K562 (cell line): ENCODE measurements around the gene TXNDC9. TPM values are rescaled to one million over a fixed set of nuclear protein-coding genes. Genes with fewer than 3 reads are reported as not detected.
"Not testable (repeated sequence)": the region's sequence is repeated elsewhere in the genome, so short reads cannot be mapped to it uniquely, and the experiment has no call there.

Experiments used
- ATAC-seq: fragments of 200-7000 bp; cut with Tn5 transposase; 3 replicates; pipeline ENCODE4 v1.9.1; 2020; ENCODE audit warnings: moderate library complexity
- BruUV-seq: library from RNA; stranded (reverse); fragments of 400-500 nt; replicated peaks from 2 replicates; lab custom pipeline; 2021; lab: Mats Ljungman, UMichigan
- CTCF ChIA-PET: fragments of 300-600 bp; formaldehyde crosslinking; extraction: SDS; loops from one replicate; lab custom pipeline; 2021; ENCODE audit warnings: low intra/inter-chr PET ratio; lab: Yijun Ruan, JAX
- POLR2A ChIA-PET: fragments of 300-600, 350-650 bp; sonication (Branson Sonifier 250); formaldehyde crosslinking; extraction: SDS; loops from one replicate; lab custom pipeline; 2021; ENCODE audit warnings: antibody characterized with exemption, inconsistent platforms; lab: Yijun Ruan, JAX
- DNase-seq, 4 experiments: peaks; one replicate each; pipeline versions ENCODE4 v3.0.0 to v3.0.0-alpha.2; 2011 to 2018; ENCODE audit warnings: low spot score in 3 of 4, mixed read lengths in 3 of 4; ENCODE audit errors: extremely low read depth in 1 of 4
- FAIRE-seq: peaks from 2 replicates; lab custom pipeline; 2011; peaks lifted over from hg19 to GRCh38; lab: Jason Lieb, UNC
- H2AFZ ChIP-seq: 2 replicates; pipeline ENCODE4 v1.6.0; 2011; ENCODE audit warnings: low read depth, low read length, control low read depth, inconsistent platforms
- H3K27ac ChIP-seq: fragments of 200-600 bp; 3 replicates; pipeline ENCODE4 v1.8.0; 2011; ENCODE audit warnings: low read depth, mild to moderate bottlenecking, control low read depth, inconsistent platforms, low read length, moderate library complexity, mixed read lengths; ENCODE audit errors: extremely low read depth
- H3K27me3 ChIP-seq, 2 experiments: fragments of 300-600 bp in 1 of 2; 2 replicates in 1 of 2; 3 replicates in 1 of 2; pipeline versions ENCODE4 v1.6.0 to v1.8.0; 2011; ENCODE audit warnings: inconsistent platforms in 2 of 2, low read length in 2 of 2, mild to moderate bottlenecking in 1 of 2, mixed read lengths in 1 of 2, moderate library complexity in 1 of 2; ENCODE audit not compliant: control insufficient read depth in 2 of 2, insufficient read depth in 2 of 2
- H3K36me3 ChIP-seq: fragments of 300-600 bp; 3 replicates; pipeline ENCODE4 v1.8.0; 2011; ENCODE audit warnings: mild to moderate bottlenecking, low read length, inconsistent platforms; ENCODE audit not compliant: control insufficient read depth, insufficient read depth
- H3K4me1 ChIP-seq, 2 experiments: fragments of 200-600 bp in 1 of 2; replicated peaks in 1 of 2; 2 replicates in 1 of 2; 3 replicates in 1 of 2; pipeline versions ENCODE4 v1.5.1 to v1.8.0; 2011; ENCODE audit warnings: inconsistent platforms in 2 of 2, low read length in 2 of 2, mild to moderate bottlenecking in 1 of 2, mixed read lengths in 1 of 2, moderate library complexity in 1 of 2; ENCODE audit not compliant: control insufficient read depth in 2 of 2, insufficient read depth in 2 of 2
- H3K4me2 ChIP-seq: 2 replicates; pipeline ENCODE4 v1.6.1; 2011; ENCODE audit warnings: low read length, control low read depth, inconsistent platforms, mixed read lengths; ENCODE audit not compliant: insufficient read depth
- H3K4me3 ChIP-seq: fragments of 200-600 bp; sonication (generic), shearing (Covaris generic); 2 replicates; pipeline ENCODE4 v1.5.1; 2016; ENCODE audit warnings: control low read depth, inconsistent platforms
- H3K79me2 ChIP-seq: fragments of 200-600 bp; 3 replicates; pipeline ENCODE4 v1.8.0; 2011; ENCODE audit warnings: low read length, inconsistent platforms; ENCODE audit not compliant: control insufficient read depth, insufficient read depth
- H3K9ac ChIP-seq, 2 experiments: 2 replicates each; pipeline versions ENCODE4 v1.6.0 to v1.6.1; 2011; ENCODE audit warnings: low read depth in 2 of 2, low read length in 2 of 2, control low read depth in 1 of 2, inconsistent platforms in 1 of 2, mild to moderate bottlenecking in 1 of 2, mixed read lengths in 1 of 2; ENCODE audit not compliant: insufficient read depth in 1 of 2
- H3K9me1 ChIP-seq: one replicate; pipeline ENCODE4 v1.6.0; 2011; ENCODE audit warnings: inconsistent platforms, mild to moderate bottlenecking, low read length, moderate library complexity; ENCODE audit not compliant: control insufficient read depth, insufficient read depth
- H3K9me3 ChIP-seq: replicated peaks from 2 replicates; pipeline ENCODE4 v1.5.1; 2011; ENCODE audit warnings: low read depth, low read length, inconsistent platforms; ENCODE audit not compliant: control insufficient read depth, insufficient read depth
- H4K20me1 ChIP-seq: replicated peaks from 2 replicates; pipeline ENCODE4 v1.6.1; 2011; ENCODE audit warnings: low read length, inconsistent platforms, mixed read lengths; ENCODE audit not compliant: control insufficient read depth, insufficient read depth
- DACH1 ChIP-seq: fragments of 450-650 bp; IDR thresholded peaks from 2 replicates; pipeline ENCODE4 v1.6.1; 2018; ENCODE audit not compliant: partially characterized antibody
- MAFF ChIP-seq: IDR thresholded peaks from 2 replicates; pipeline ENCODE4 v1.6.1; 2012; ENCODE audit warnings: low read length, improper control_type of control experiment
- MCM7 ChIP-seq, 2 experiments: fragments of 450-650 bp; IDR thresholded peaks; 2 replicates each; pipeline ENCODE4 v1.6.1; 2016 to 2018
- WGBS: fragments of 100-300 bp; shearing (Covaris generic); methylation state at CpG from one replicate; pipeline ENCODE4 v1.1.6; 2016; ENCODE audit warnings: low coverage, mixed read lengths; ENCODE audit not compliant: insufficient coverage; ENCODE audit errors: missing lambda C conversion rate; 5-methylcytosine and 5-hydroxymethylcytosine counted together
- in situ Hi-C: fragments of 300-500 bp; cut with MboI; formaldehyde crosslinking; loops from 4 replicates; pipeline ENCODE4 v1.15.0; 2018; ENCODE audit warnings: inconsistent platforms, mixed read lengths
- intact Hi-C: fragments of 100-400 bp; cut with micrococcal nuclease; formaldehyde crosslinking; loops from 2 replicates; pipeline ENCODE4 v1.14.2; 2022
- polyA plus RNA-seq, 8 experiments: library from polyadenylated mRNA; depleted of rRNA in 4 of 8; stranded (reverse) in 5 of 8; unstranded in 3 of 8; fragments of >200 nt; fragmentation: Nextera tagmentation in 2 of 8; fragmentation: Illumina TruSeq in 1 of 8; extraction: Ambion mirVana in 2 of 8; extraction: Trizol in 1 of 8; gene quantifications; 2 replicates each; pipeline versions ENCODE4 v1.2.1 to v1.2.3, GENCODE V29; 2011 to 2014; ENCODE audit warnings: inconsistent platforms in 1 of 8, missing spikeins in 1 of 8
- total RNA-seq, 7 experiments: library from RNA; depleted of rRNA in 6 of 7; stranded (reverse); fragments of >200 nt in 6 of 7; fragmentation: Illumina TruSeq in 2 of 7; extraction: Trizol in 2 of 7; gene quantifications; 2 replicates each; pipeline versions ENCODE4 v1.2.1 to v1.2.3, GENCODE V29; 2011 to 2021; ENCODE audit warnings: low replicate concordance in 1 of 7

TXNDC9 gene
- total and polyA plus RNA-seq, 9 of the 15 experiments (the other 6 are each of a cell fraction or from before 2014, with no cell fraction given) = 37.5 to 211 (median 65.5) TPM

DNA sequence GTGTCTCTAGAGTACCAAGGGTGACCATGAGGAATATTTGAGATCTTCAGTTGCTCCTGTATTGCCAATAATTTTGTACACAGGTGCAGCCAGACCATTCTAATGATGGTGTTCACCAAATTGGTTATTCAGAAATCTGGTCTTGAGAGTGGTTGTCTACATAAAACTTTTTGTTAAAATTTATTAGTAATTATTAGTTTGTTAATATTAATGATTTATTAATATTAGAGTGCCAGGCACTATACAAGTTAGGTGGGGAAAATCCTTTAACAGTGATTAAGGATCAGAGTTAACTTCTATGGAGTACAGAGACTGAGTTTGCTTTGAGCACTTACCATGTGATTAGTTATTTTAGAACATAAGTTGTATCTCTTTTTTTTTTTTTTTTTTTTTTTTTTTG, 10.1 kb upstream of the TXNDC9 start:
- BruUV-seq = no TSS peak
- H3K36me3 ChIP-seq = peaks cover 16% of the 10 kb centered on the region; the same call in 2 of the 3 replicates
- no peak overlapping the region for H3K27ac ChIP-seq
- in situ Hi-C loops (no loop called here), intact Hi-C loops (no loop called here)
- H3K27me3 ChIP-seq = no peaks in the 10 kb centered on the region
- H3K79me2 ChIP-seq = peaks cover 100% of the 10 kb centered on the region
- H3K9me1 ChIP-seq = no peaks in the 10 kb centered on the region
- no peak overlapping the region for H3K4me3 ChIP-seq
- ATAC-seq (no peak), DNase-seq (no peak), FAIRE-seq (no peak)
- H3K4me2 ChIP-seq = no peak overlapping the region
- H3K9me3 ChIP-seq = no peaks in the 10 kb centered on the region
- H3K4me1 ChIP-seq = peaks cover 0 to 3% of the 10 kb centered on the region in 2 experiments; a peak in 1 of 5 replicates
- H3K9ac ChIP-seq = no peak overlapping the region
- TF ChIP-seq MCM7 (IDR thresholded peaks at IDR 0.05) (peak in 1 of 2 experiments; percentile 37; a peak in 1 of 4 replicates), MAFF (no peak), DACH1 (peak; percentile 95)
- peaks cover 18% of the 10 kb centered on the region for H4K20me1 ChIP-seq
- ChIA-PET CTCF (no interaction called here), POLR2A (no interaction called here)
- H2AFZ ChIP-seq = no peak overlapping the region

DNA sequence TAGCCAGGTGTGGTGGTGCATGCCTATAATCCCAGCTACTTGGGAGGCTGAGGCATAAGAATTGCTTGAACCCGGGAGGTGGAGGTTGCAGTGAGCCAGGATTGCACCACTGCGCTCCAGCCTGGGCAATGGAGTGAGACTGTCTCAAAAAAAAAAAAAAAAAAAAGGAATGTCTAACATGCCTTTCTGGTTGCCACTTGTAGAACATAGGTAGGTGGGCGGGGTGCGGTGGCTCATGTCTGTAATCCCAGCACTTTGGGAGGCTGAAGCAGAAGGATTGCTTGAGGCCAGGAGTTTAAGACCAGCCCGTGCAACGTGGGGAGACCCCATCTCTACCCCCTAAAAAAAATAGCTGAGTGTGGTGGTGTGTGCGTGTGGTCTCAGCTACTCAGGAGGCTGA, 9.3 kb upstream of the TXNDC9 start:
- DNase-seq, CTCF ChIA-PET, in situ Hi-C loops, intact Hi-C loops, H3K4me3 ChIP-seq, H2AFZ ChIP-seq, POLR2A ChIA-PET, H3K9me1 ChIP-seq, ATAC-seq, H3K4me1 ChIP-seq, H3K27ac ChIP-seq, BruUV-seq, H3K27me3 ChIP-seq, H3K4me2 ChIP-seq, FAIRE-seq, H3K9me3 ChIP-seq, H3K9ac ChIP-seq: not testable (repeated sequence)
- 96% methylated on average over 6 of the region's 7 CpGs for WGBS
- H4K20me1 ChIP-seq = peaks cover 19% of the 10 kb centered on the region
- H3K79me2 ChIP-seq = peaks cover 100% of the 10 kb centered on the region
- peaks cover 16% of the 10 kb centered on the region; the same call in 2 of the 3 replicates for H3K36me3 ChIP-seq
